ENCODE measurements around the gene ANXA5.

- TF ChIP-seq SMARCE1 (IDR thresholded peaks at IDR 0.05), result no peak
- no peak for TF ChIP-seq MTA3 (IDR thresholded peaks at IDR 0.05; ENCODE audit: borderline replicate concordance)
- no peak for TF ChIP-seq GABPA (tag; conservative IDR thresholded peaks at IDR 0.05; ENCODE audit: low read depth)
- TF ChIP-seq SNAPC5 (CRISPR knock-in tag; IDR thresholded peaks at IDR 0.05), result no peak
- TF ChIP-seq NR2C1 (IDR thresholded peaks at IDR 0.05), result no peak
- no peak for TF ChIP-seq NR2C1 (tag; IDR thresholded peaks at IDR 0.05)
- TF ChIP-seq FOXK1 (CRISPR knock-in tag; IDR thresholded peaks at IDR 0.05; ENCODE audit: borderline replicate concordance), result no peak
- no peak for TF ChIP-seq CTCF (IDR thresholded peaks at IDR 0.05 in 2 of 3, conservative IDR thresholded peaks at IDR 0.05 in 1 of 3; ENCODE audit: insufficient read depth in 2 of 3, low read depth in 1 of 3, low read length in 3 of 3)
- TF ChIP-seq HSF4 (CRISPR knock-in tag; IDR thresholded peaks at IDR 0.05; ENCODE audit: borderline replicate concordance), result no peak
- no peak for TF ChIP-seq JUN (IDR thresholded peaks at IDR 0.05; ENCODE audit: borderline replicate concordance, low read depth, low read length)
- no peak for TF ChIP-seq JUN (CRISPR knock-in tag; IDR thresholded peaks at IDR 0.05; ENCODE audit: borderline replicate concordance)
Observed at GRCh38 chr4:121651597-121651996, 45.2 kb downstream of the ANXA5 start.
